ENCODE measurements around the gene TAS2R41.

- no peak for TF ChIP-seq CTCF (IDR thresholded peaks at IDR 0.05)
- TF ChIP-seq POLR2A (IDR thresholded peaks at IDR 0.05): no peak
- no peak for TF ChIP-seq POLR2AphosphoS5 (IDR thresholded peaks at IDR 0.05)
These were observed 32.9 kb upstream of the TAS2R41 start for GRCh38 chr7:143444785-143445184.
